Right cardiac atrium (tissue), 5 donors: ENCODE results near the gene SLC22A5. TPM values are rescaled to one million over a fixed set of nuclear protein-coding genes. Genes with fewer than 3 reads are reported as not detected.

Experiments used
- ATAC-seq, 2 donors: fragments of 200-7000 bp; cut with Tn5 transposase; one replicate each; pipeline versions ENCODE4 v1.8.0 to v1.9.1; 2020; ENCODE audit warnings: moderate library complexity in 2 of 2, mild to moderate bottlenecking in 1 of 2
- DNase-seq, 3 donors: peaks; one replicate each; pipeline ENCODE4 v3.0.0-alpha.2; 2020
- H3K27ac ChIP-seq: one replicate; pipeline ENCODE4 v1.5.1; 2013; ENCODE audit warnings: mild to moderate bottlenecking, low read length, control low read depth, moderate library complexity
- H3K27me3 ChIP-seq: one replicate; pipeline ENCODE4 v1.6.1; 2013; ENCODE audit not compliant: control insufficient read depth, insufficient read depth
- H3K4me1 ChIP-seq: one replicate; pipeline ENCODE4 v1.6.1; 2013; ENCODE audit warnings: low read length; ENCODE audit not compliant: control insufficient read depth, insufficient read depth
- H3K4me3 ChIP-seq: one replicate; pipeline ENCODE4 v1.5.1; 2013; ENCODE audit warnings: low read length, control low read depth
- H3K9me3 ChIP-seq: one replicate; pipeline ENCODE4 v1.6.1; 2013; ENCODE audit warnings: low read length; ENCODE audit not compliant: control insufficient read depth
- WGBS: extraction: QIAGEN DNeasy Blood & Tissue Kit; methylation state at CpG from one replicate; pipeline ENCODE4 v1.1.7; 2013; 5-methylcytosine and 5-hydroxymethylcytosine counted together
- intact Hi-C, 4 donors: fragments of 100-400 bp; cut with DNase I; formaldehyde crosslinking; loops; one replicate each; pipeline versions ENCODE4 v1.11.0 to v1.14.0; 2022 to 2023
- polyA plus RNA-seq: library from polyadenylated mRNA; stranded (reverse); fragments of 200-250 nt; gene quantifications from one replicate; pipeline ENCODE4 v1.2.3, GENCODE V29; 2013
- total RNA-seq, 4 donors: library from RNA; stranded (reverse); fragmentation: NEBNext Ultra II Directional; extraction: Animal tissue kit (Norgen Biotek cat#: 25700); gene quantifications; one replicate each; pipeline ENCODE4 v1.2.1, GENCODE V29; 2021
- donor health status: healthy with polysubstance abuse.
- donor health status: DM: no; HTN: yes; CAD: no.
- donor health status: DM: no; HTN: no; CAD: no.
- donor health status: DM: no; HTN: yes; CAD: no; lungs with severe emphysema.
- donor health status: DM: yes; HTN: yes; CAD: no.

The SLC22A5 gene
- total and polyA plus RNA-seq, 5 donors = 5.7 to 17.5 (median 13.7) TPM

DNA sequence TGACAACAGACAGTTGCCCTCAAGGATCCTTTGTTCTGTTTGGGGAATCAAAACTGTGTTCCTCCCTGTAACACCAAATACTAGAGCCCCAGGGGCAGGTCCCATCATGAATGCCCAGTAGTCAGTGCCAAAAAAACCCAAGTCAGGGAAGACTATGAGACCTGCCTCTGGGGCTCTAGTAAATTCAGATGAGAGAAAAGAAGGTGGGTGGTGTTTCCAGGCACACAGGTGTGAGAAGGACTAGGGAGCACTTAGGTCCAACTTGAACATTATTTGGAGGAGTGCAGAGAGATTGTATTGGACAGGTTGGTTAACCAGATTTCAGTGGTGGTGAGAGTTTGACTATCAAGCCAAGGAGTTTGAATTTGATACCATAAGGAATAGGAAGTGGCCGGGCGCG is 52.0 kb downstream of the SLC22A5 start:
- H3K4me3 ChIP-seq = no peak overlapping the region
- H3K27me3 ChIP-seq = no peaks in the 10 kb centered on the region
- ATAC-seq (no peak), DNase-seq (no peak)
- intact Hi-C loops = loop anchor here in 2 of 4 donors (10.0 kb wide), 2 partner anchors 53 to 63 kb away; no protein-coding TSS in a partner anchor
- peaks cover 51% of the 10 kb centered on the region for H3K4me1 ChIP-seq
- H3K9me3 ChIP-seq = no peaks in the 10 kb centered on the region
- peak overlapping the region; percentile 40 for H3K27ac ChIP-seq
- WGBS = 79% methylated on average over 3 of the region's 3 CpGs

DNA sequence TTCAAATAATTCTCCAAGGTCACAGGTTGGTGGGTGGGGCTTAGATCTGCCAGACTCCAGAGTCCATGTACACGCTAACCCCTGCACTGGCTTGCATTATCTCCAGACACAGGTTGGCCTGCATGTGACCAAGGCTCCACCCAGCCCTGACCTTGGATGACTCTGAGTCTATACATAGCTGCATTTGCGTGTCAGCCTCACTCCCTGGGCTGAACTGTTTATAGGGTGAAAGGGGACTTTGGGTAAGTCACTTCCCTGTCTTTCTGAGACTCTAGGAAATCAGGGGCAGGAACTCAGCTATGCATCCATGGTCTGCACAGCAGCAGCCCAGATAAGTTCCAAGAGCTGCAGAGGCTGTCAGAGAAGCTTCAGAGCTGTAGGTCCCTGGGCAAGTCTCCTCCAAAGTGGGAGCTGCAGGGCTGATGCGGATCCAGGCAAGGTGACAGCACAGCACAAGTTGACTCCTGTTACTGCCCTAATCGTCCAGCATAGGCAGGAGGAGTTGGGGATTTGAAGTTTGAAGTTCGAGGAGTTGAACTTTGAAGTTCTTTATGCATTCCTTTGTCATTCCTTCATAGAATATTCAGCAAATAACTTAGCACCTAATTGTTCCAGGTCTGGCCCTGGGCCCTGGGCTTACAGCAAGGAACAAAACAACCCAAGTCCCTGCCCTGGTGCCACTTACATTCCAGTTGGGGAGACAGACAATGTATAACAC is 53.4 kb downstream of the SLC22A5 start:
- peaks cover 56% of the 10 kb centered on the region for H3K4me1 ChIP-seq
- H3K27me3 ChIP-seq = no peaks in the 10 kb centered on the region
- H3K27ac ChIP-seq = peak overlapping the region; percentile 79
- peak in 2 of 3 donors; percentile 48 to 73 for DNase-seq
- 43% methylated on average over 5 of the region's 5 CpGs for WGBS
- no peaks in the 10 kb centered on the region for H3K9me3 ChIP-seq
- intact Hi-C loops = loop anchor here in 2 of 4 donors (10.0 kb wide), 2 partner anchors 52 to 62 kb away; no protein-coding TSS in a partner anchor
- peak; percentile 15 to 59 for ATAC-seq
- no peak overlapping the region for H3K4me3 ChIP-seq

DNA sequence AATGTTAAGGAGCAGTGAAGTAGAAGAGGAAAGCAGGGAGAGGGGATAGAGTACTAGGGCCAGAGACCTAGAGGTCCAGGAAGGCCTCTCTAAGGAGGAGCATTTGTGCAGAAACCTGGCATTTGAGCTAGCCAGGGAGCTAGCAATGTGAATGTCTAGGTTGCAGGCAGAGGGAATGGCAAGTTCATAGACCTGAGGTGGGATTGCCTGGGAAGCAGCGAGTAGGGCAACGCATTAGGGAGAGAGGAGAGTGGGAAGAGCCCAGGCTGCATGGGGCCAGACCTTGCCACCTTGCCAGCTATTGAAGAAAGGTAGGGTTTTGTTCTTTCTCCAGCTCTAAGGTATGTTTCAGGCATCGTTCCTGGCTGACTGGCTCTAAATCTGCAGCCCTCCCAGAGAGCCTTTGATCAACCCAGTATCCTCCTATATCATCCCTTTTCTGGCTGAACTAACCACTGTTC is 54.0 kb downstream of the SLC22A5 start:
- no peak for ATAC-seq
- intact Hi-C loops = loop anchor here in 2 of 4 donors (10.0 kb wide), 2 partner anchors 51 to 61 kb away; no protein-coding TSS in a partner anchor
- Histone ChIP-seq H3K9me3 (no peaks in the 10 kb centered on the region), H3K4me3 (no peak overlapping the region), H3K4me1 (peaks cover 59% of the 10 kb centered on the region), H3K27me3 (no peaks in the 10 kb centered on the region), H3K27ac (peak overlapping the region; percentile 79)
- DNase-seq = no peak
- WGBS = 92% methylated on average over 3 of the region's 3 CpGs

DNA sequence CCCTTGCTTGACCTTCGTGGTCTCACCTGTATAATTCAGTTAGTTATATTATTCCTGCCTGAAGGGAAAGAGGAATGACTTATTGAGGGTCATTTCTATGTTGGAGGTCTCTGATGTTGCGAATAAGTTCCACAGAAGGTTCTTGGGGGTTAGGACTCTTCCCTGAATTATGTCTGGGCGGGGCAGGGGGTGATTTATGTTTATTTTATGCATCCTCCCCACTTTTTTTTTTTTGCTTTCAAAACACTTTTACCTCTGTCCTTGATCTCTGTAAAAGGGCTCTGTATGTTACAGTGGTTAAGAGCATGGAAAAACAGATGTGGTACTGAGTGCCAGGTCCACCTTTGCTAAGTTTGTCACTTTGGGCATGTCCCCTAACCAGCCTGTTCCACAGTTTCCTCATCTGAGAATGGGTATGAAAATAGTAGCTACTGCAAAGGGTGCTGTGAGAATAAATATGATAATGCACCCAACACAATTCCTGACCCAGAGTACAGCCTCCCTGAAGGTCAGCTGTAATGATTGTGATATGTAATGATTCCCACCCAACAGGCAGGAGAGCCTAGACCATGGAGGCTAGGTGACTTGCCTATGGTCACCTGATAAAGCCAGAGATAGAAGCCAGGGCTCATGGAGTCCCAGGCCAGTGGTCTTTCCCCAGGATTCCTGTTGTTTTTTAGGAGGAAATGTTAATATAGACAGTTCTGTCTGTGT is 54.8 kb downstream of the SLC22A5 start:
- Histone ChIP-seq H3K27me3 (no peaks in the 10 kb centered on the region), H3K9me3 (no peaks in the 10 kb centered on the region), H3K4me1 (peaks cover 66% of the 10 kb centered on the region), H3K4me3 (no peak overlapping the region), H3K27ac (peak overlapping the region; percentile 39)
- 96% methylated on average over 3 of the region's 3 CpGs for WGBS
- DNase-seq (no peak), ATAC-seq (no peak)
- intact Hi-C loops = loop anchor here in 2 of 4 donors (10.0 kb wide), 2 partner anchors 50 to 60 kb away; no protein-coding TSS in a partner anchor

DNA sequence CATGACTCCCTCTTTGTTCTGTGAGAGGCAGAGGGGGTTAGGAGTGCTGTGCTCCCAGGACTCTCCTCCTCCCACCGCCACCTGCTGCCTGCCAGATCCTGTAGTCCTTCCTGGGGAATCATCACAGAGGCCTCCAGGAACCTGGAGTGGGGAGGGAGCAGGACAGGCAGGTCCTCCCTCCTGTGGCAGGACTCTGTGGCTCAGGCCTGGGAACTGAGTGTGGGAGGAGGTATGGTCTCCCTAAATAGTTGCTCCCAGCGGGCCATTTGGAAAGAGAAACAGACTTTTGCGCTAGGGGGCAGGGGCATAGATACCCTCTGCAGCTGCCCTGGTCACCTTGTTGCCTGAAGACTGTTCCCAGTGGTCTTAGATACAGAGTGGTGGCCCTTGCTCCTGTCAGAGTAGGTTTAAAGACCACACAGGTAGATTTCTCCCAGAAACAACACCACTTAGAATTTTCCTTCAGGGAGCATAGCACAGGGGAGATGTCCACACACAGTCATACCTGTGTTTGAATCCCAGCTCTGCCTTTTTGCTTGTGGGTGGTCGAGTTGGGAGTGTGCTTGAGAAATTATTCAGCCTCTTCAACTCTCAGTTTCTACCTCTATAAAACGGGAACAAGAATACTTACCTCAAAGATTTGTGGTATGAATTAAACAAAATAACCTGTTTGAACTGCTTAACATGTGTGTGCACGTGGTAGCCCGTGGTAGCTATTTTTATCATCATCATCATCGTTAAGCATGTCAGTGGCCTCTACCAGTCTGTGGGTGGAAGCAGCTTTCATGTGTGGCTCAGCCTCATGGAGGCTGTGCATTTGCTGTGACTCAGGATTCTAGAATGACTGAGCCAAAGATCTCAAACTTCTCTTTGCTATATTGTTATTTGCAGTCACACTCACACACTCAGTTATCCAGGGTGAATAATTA is 55.8 kb downstream of the SLC22A5 start:
- Histone ChIP-seq H3K4me1 (peaks cover 62% of the 10 kb centered on the region), H3K9me3 (no peaks in the 10 kb centered on the region), H3K4me3 (no peak overlapping the region), H3K27me3 (no peaks in the 10 kb centered on the region), H3K27ac (peak overlapping the region; percentile 39)
- ATAC-seq (no peak), DNase-seq (no peak)
- intact Hi-C loops = loop anchor here in 2 of 4 donors (10.0 kb wide), 2 partner anchors 50 to 60 kb away; no protein-coding TSS in a partner anchor
- WGBS = 62% methylated on average over 8 of the region's 8 CpGs

DNA sequence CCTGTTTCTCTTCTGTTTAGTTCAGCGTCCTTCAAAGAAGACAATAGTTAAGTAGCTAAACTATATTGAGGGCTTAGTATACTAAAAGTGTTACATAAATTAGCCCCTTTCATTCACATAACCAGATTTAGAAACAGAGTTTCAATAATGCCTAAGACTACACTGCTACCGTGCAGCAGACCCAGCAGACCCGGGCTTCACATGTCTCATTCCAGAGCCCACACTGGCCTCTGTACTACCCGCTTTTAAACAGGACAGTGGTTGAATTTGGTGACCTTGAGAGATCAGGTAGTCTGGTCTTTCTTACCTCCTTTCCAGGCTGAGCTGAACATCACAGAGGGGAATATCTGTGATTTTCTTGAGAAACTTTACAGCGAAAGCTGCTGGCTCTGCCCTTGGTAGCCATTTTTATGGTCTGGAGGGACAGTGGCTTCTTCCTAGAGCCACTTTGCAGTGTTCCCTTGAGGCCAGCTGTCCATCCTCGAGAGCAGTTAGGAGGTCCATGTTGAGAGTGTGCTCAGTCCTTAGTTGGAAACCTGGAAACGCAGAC is 56.5 kb downstream of the SLC22A5 start:
- ATAC-seq = no peak
- H3K9me3 ChIP-seq = no peaks in the 10 kb centered on the region
- intact Hi-C loops = loop anchor here in 2 of 4 donors (10.0 kb wide), 2 partner anchors 49 to 59 kb away; no protein-coding TSS in a partner anchor
- WGBS = 80% methylated on average over 7 of the region's 7 CpGs
- DNase-seq = no peak
- peaks cover 59% of the 10 kb centered on the region for H3K4me1 ChIP-seq
- H3K27me3 ChIP-seq = no peaks in the 10 kb centered on the region
- peak overlapping the region; percentile 69 for H3K27ac ChIP-seq
- H3K4me3 ChIP-seq = no peak overlapping the region

DNA sequence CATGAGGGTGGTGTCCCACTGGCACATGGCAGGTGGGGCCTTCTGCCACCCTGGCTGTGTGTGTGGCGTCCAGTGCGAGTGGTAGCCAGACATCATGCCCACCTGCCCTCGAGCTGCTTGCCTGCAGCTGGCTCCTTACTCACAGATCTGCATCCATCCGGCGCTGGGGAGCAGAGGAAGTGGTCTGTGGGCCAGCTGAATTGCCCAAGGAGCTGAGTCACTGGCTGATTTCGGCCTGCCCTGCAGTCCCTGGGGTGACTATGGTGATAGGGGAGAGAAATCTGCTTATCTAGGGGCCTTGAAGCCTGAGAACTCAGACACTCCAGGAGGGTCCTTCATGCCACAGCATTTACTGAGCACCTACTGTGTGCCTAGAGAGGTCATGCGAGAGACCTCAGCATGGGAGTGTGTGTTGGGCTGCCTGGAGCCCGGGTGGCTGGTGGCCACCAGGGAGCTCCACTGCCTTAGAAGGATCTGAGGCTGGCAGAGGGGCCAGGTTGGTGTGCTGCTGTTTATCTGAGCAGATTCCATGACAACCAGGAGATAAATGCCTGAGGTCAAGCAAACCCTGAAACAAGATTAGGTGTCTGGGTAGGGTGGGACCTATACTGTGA is 57.1 kb downstream of the SLC22A5 start:
- Histone ChIP-seq H3K4me1 (peaks cover 57% of the 10 kb centered on the region), H3K27me3 (no peaks in the 10 kb centered on the region), H3K9me3 (no peaks in the 10 kb centered on the region), H3K4me3 (no peak overlapping the region), H3K27ac (peak overlapping the region; percentile 69)
- 53% methylated on average over 8 of the region's 8 CpGs for WGBS
- peak; percentile 60 to 85 for ATAC-seq
- peak; percentile 83 for DNase-seq
- intact Hi-C loops = loop anchor here in 2 of 4 donors (10.0 kb wide), 2 partner anchors 48 to 58 kb away; no protein-coding TSS in a partner anchor

DNA sequence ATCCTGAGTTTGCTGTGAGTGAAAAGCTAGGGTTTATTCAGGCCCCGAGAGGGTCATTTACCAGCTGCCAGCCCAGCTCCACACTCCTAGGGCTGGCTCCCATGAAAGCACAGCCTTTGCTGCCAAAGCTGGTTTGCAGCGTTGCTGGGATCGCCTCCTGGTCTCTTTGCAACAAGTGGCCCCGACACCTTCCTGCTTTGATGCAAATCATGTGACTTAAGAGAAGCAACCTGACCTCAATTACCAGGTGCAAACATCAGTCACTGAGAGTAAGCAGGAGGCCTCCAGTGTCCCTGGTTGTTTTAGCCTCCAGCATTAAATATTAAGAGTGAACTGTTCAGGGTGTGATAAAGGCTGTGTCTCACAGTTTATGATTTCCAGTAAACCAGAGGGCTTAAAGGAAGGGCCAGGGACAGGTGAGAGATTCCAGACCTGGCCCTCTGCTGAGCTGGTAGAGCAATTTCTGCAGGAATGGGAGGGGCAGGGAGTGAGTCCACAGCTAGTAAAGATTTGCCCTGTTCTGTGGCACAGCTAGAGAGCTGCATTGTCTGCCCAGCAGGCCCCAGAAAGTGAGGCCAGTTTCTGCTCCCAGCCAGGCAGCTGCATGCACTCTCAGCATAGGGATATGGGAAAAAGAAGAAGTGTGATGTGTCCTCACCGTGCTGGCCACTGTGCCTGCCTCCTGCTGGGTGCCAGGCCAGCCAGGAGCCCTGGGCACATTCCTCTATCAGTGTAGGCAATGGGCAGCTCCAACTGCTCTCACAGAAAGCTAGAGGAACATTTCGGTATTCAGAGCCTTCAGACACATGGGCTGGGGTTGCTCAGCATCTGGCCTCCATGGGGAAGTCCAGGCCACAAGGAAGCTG is 58.0 kb downstream of the SLC22A5 start:
- intact Hi-C loops = loop anchor here in 2 of 4 donors (10.0 kb wide), 2 partner anchors 47 to 57 kb away; no protein-coding TSS in a partner anchor
- H3K27me3 ChIP-seq = no peaks in the 10 kb centered on the region
- ATAC-seq (peak; percentile 25 to 49), DNase-seq (peak; percentile 29 to 68 (median 68))
- no peak overlapping the region for H3K4me3 ChIP-seq
- H3K4me1 ChIP-seq = peaks cover 56% of the 10 kb centered on the region
- peak overlapping the region; percentile 86 for H3K27ac ChIP-seq
- 48% methylated on average over 6 of the region's 6 CpGs for WGBS
- no peaks in the 10 kb centered on the region for H3K9me3 ChIP-seq

DNA sequence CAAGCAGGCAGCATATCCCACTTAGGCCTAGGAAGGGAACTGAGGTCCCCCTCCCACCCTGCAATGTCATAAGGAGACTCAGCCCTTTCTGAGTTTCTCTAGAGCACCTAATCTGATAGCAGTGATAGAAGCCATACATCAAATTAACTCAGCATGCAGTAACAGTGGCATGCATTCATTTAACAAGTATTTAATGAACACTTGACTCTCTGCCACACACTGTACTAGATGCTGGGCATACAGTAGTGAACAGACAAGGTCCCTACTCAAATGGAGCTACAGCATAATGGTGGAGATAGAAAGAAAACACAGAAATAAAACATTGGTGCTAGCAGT is 58.6 kb downstream of the SLC22A5 start:
- Histone ChIP-seq H3K9me3 (no peaks in the 10 kb centered on the region), H3K27ac (peak overlapping the region; percentile 86), H3K27me3 (no peaks in the 10 kb centered on the region), H3K4me1 (peaks cover 50% of the 10 kb centered on the region), H3K4me3 (no peak overlapping the region)
- ATAC-seq (no peak), DNase-seq (no peak)
- intact Hi-C loops = loop anchor here in 2 of 4 donors (10.0 kb wide), 2 partner anchors 47 to 57 kb away; no protein-coding TSS in a partner anchor
